Tibial artery (tissue), 4 donors: ENCODE measurements around the gene MRPL36.

Source experiments
- DNase-seq, 2 donors: peaks; one replicate each; pipeline ENCODE4 v3.0.0-alpha.2; 2019
- H3K27ac ChIP-seq, 2 donors: fragments of 200-600 bp; sonication (generic) in 1 of 2; 1 replicate in 1 of 2; 2 replicates in 1 of 2; pipeline ENCODE4 v1.5.1; 2018 to 2019; ENCODE audit warnings: mild to moderate bottlenecking in 1 of 2
- H3K27me3 ChIP-seq, 2 donors: fragments of 200-600 bp; sonication (generic) in 1 of 2; one replicate each; pipeline versions ENCODE4 v1.5.1 to v1.6.0; 2016 to 2019
- H3K36me3 ChIP-seq, 3 donors: fragments of 200-600 bp; sonication (generic) in 2 of 3; one replicate each; pipeline ENCODE4 v1.5.1; 2016 to 2019; ENCODE audit warnings: mild to moderate bottlenecking in 2 of 3
- H3K4me1 ChIP-seq, 4 donors: fragments of 200-600 bp; sonication (generic) in 2 of 4; 1 replicate in 3 of 4; 2 replicates in 1 of 4; pipeline ENCODE4 v1.5.1; 2016 to 2019
- H3K4me3 ChIP-seq, 2 donors: fragments of 200-600 bp; sonication (generic) in 1 of 2; 1 replicate in 1 of 2; 2 replicates in 1 of 2; pipeline ENCODE4 v1.5.1; 2018 to 2019; ENCODE audit warnings: mild to moderate bottlenecking in 2 of 2
- H3K9me3 ChIP-seq, 3 donors: fragments of 200-600 bp; sonication (generic) in 1 of 3; one replicate each; pipeline ENCODE4 v1.5.1; 2016 to 2019
- intact Hi-C: fragments of 100-400 bp; cut with DNase I; formaldehyde crosslinking; loops from one replicate; pipeline ENCODE4 v1.15.0; 2023; ENCODE audit warnings: low total_unique reads
- TF ChIP-seq, protein P1 (sequence below), 2 experiments: fragments of 200-600 bp in 1 of 2; fragments of 450-650 bp in 1 of 2; IDR thresholded peaks; one replicate each; pipeline ENCODE4 v1.5.1; 2017 to 2019; ENCODE audit warnings: antibody characterized with exemption in 2 of 2, mild to moderate bottlenecking in 1 of 2, moderate library complexity in 1 of 2

Gene MRPL36

GRCh38 chr5:1751864-1752822, 47.5 kb downstream of the MRPL36 start:
- Histone ChIP-seq H3K9me3 (no peaks in the 10 kb centered on the region), H3K4me3 (no peak overlapping the region), H3K36me3 (no peaks in the 10 kb centered on the region), H3K4me1 (no peaks in the 10 kb centered on the region), H3K27me3 (peaks cover 0 to 10% of the 10 kb centered on the region in 2 donors), H3K27ac (no peak overlapping the region)
- TF ChIP-seq, protein P1, sequence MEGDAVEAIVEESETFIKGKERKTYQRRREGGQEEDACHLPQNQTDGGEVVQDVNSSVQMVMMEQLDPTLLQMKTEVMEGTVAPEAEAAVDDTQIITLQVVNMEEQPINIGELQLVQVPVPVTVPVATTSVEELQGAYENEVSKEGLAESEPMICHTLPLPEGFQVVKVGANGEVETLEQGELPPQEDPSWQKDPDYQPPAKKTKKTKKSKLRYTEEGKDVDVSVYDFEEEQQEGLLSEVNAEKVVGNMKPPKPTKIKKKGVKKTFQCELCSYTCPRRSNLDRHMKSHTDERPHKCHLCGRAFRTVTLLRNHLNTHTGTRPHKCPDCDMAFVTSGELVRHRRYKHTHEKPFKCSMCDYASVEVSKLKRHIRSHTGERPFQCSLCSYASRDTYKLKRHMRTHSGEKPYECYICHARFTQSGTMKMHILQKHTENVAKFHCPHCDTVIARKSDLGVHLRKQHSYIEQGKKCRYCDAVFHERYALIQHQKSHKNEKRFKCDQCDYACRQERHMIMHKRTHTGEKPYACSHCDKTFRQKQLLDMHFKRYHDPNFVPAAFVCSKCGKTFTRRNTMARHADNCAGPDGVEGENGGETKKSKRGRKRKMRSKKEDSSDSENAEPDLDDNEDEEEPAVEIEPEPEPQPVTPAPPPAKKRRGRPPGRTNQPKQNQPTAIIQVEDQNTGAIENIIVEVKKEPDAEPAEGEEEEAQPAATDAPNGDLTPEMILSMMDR (IDR thresholded peaks at IDR 0.05): no peak
- peak; percentile 11 to 59 for DNase-seq
- intact Hi-C loops: no loop called here

GRCh38 chr5:1751026-1751863, 48.4 kb downstream of the MRPL36 start:
- Histone ChIP-seq H3K4me3 (no peak overlapping the region), H3K4me1 (no peaks in the 10 kb centered on the region), H3K27me3 (peaks cover 0 to 10% of the 10 kb centered on the region in 2 donors), H3K27ac (no peak overlapping the region), H3K9me3 (no peaks in the 10 kb centered on the region), H3K36me3 (no peaks in the 10 kb centered on the region)
- intact Hi-C loops: no loop called here
- DNase-seq: peak in 1 of 2 donors; percentile 10
- TF ChIP-seq, protein P1 (IDR thresholded peaks at IDR 0.05): no peak

GRCh38 chr5:1750469-1750868, 49.2 kb downstream of the MRPL36 start:
- no peaks in the 10 kb centered on the region for H3K9me3 ChIP-seq
- H3K36me3 ChIP-seq: no peaks in the 10 kb centered on the region
- no peak overlapping the region for H3K27ac ChIP-seq
- intact Hi-C loops: no loop called here
- H3K27me3 ChIP-seq: peaks cover 0 to 10% of the 10 kb centered on the region in 2 donors
- peak; percentile 15 to 37 for DNase-seq
- H3K4me1 ChIP-seq: no peaks in the 10 kb centered on the region
- no peak overlapping the region for H3K4me3 ChIP-seq
- TF ChIP-seq, protein P1 (IDR thresholded peaks at IDR 0.05): no peak

- TF ChIP-seq, protein P1 (IDR thresholded peaks at IDR 0.05): no peak
- Histone ChIP-seq H3K27me3 (peaks cover 0 to 15% of the 10 kb centered on the region in 2 donors), H3K4me1 (no peaks in the 10 kb centered on the region), H3K36me3 (no peaks in the 10 kb centered on the region), H3K27ac (no peak overlapping the region), H3K9me3 (no peaks in the 10 kb centered on the region), H3K4me3 (no peak overlapping the region)
- peak; percentile 16 to 47 for DNase-seq
- intact Hi-C loops: no loop called here
These were observed 50.1 kb downstream of the MRPL36 start for GRCh38 chr5:1749346-1750124.

DNA sequence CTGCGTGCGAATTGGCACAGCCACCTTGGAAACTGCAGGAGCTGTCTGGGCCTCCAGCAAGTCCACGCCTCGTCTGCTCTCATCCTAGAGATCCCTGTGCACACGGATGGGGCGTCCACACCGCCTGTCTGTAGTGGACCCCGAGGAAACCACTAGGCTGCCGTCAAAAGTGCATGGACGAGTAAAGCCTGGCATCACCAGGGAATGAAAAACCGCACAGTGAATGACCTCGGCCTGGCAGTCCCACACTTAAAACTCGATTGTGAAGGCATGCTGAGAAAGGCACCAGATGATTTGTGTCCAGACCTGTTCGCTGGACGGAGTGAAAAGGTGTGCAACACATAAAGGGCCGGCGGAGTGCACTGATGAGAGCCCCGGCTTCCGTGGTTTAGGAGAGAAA, 50.8 kb downstream of the MRPL36 start:
- Histone ChIP-seq H3K27ac (no peak overlapping the region), H3K4me3 (no peak overlapping the region), H3K36me3 (no peaks in the 10 kb centered on the region), H3K4me1 (no peaks in the 10 kb centered on the region), H3K27me3 (peaks cover 0 to 15% of the 10 kb centered on the region in 2 donors), H3K9me3 (no peaks in the 10 kb centered on the region)
- intact Hi-C loops: no loop called here
- TF ChIP-seq, protein P1 (IDR thresholded peaks at IDR 0.05): no peak
- peak in 1 of 2 donors; percentile 13 for DNase-seq
